ENCODE results near the gene OLFML2A.

The OLFML2A gene

DNA sequence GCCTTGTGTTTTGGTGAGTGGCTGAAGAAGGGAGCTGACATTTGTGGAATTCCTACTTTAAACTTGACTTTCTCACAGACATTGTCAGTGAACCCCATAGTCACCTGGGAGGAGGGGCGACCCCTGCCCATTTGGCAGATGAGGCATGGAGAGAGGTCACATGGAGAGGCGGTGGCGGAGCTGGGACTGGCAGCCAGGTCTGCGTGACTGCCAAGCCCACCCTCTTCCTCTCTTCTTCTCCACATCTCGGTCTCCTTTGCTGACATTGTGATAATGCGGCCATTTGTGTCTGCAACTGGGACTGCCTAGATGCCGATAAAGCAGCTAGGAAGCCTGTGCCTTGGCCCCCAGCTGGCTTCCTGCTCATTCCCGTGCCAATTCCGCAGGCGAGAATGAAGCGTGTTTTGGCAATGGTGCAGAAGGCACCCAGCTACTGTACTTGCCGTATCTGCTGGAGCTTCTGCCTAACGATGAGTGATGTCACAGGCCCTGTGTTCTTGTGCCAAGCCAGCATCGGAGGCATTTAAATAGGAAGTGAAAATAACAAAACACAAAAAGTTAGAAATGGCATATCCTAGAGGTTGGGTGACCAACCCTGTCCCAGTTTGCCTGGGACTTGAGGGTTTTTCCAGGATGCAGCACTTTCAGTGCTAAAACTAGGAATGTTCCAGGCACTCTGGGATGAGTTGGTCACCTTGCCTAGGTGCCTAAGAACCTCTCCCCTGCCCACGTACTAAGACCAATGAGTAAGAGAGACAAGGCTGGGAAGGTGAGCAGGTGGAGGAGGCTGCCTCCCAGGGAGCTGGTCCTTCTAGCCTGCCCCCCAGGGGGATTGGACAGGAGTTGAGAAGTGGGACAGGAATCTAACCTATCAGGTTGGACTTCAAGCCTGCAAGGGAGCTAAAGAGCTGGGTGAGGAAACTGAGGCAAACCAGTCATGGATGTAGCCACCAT, 23.6 kb downstream of the OLFML2A start:
- peak; percentile 70 to 85 (median 76) for DNase-seq

DNA sequence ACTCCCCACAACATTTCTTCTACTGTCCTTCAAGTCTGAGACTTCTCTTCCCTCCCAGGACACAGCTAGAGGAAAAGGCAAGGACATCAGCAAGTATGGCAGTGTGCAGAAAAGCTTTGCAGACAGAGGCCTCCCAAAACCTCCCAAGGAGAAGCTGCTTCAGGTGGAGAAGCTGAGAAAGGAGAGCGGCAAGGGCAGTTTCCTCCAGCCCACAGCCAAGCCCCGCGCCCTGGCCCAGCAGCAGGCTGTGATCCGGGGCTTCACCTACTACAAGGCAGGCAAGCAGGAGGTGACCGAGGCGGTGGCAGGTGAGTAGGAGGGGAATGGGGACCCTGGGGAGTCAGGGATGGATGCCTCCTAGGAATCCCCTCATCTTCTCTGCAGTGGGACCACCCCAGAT, 24.4 kb downstream of the OLFML2A start:
- no peak for DNase-seq

DNA sequence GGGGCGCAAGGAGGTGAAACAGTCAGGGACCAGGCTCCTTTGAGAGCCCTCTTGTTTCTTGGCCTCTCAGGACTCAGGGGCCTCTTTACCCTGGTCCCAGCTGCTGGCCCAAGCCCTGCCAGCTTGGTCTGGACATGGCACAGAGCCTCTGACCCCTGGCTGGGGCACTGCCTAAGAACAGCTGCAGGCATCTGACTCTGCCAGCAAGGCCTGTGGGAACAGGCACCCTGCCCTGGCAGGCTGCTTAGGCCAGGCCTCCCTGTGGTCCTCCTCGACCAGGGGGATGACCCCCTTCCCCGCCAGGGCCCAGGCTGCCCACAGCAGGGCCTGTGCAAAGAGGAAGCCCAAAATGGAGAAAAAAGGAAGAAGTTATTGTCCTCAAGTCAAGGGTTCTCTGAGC, 25.5 kb downstream of the OLFML2A start:
- DNase-seq: no peak

DNA sequence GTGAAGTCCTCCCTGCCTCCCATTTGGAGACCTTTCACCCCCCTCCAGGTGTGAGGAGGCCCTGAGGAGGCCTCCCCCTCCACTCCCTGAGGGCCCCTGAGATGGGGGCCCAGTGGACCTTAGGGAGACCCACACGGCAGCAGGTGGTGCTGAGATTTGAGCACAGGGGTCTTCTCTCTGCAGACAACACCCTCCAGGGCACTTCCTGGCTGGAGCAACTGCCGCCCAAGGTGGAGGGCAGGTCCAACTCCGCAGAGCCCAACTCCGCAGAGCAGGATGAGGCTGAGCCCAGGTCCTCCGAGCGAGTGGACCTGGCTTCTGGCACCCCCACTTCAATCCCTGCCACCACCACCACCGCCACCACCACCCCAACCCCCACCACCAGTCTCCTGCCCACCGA, 27.0 kb downstream of the OLFML2A start:
- no peak for DNase-seq

- DNase-seq: no peak
Observed at GRCh38 chr9:124805186-124805585, 28.3 kb downstream of the OLFML2A start.

- DNase-seq: no peak
Observed at GRCh38 chr9:124808246-124808956, 31.5 kb downstream of the OLFML2A start.

GRCh38 chr9:124809211-124809610, 32.3 kb downstream of the OLFML2A start:
- no peak for DNase-seq

DNA sequence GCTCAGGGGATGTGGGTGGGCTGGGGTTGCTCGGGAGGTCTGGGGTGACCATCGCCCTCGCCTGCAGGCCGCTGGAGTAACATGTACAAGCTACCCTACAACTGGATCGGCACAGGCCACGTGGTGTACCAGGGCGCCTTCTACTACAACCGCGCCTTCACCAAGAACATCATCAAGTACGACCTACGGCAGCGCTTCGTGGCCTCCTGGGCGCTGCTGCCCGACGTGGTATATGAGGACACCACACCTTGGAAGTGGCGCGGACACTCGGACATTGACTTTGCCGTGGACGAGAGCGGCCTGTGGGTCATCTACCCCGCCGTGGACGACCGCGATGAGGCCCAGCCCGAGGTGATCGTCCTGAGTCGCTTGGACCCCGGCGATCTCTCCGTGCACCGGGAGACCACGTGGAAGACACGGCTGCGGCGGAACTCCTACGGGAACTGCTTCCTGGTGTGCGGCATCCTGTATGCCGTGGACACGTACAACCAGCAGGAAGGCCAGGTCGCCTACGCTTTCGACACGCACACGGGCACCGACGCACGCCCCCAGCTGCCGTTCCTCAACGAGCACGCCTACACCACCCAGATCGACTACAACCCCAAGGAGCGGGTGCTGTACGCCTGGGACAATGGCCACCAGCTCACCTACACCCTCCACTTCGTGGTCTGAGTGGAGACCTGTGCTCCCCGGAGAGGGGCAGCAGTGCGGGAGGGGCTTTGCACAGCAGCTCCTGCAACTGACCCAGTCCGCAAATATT, 33.0 kb downstream of the OLFML2A start:
- DNase-seq: no peak

DNA sequence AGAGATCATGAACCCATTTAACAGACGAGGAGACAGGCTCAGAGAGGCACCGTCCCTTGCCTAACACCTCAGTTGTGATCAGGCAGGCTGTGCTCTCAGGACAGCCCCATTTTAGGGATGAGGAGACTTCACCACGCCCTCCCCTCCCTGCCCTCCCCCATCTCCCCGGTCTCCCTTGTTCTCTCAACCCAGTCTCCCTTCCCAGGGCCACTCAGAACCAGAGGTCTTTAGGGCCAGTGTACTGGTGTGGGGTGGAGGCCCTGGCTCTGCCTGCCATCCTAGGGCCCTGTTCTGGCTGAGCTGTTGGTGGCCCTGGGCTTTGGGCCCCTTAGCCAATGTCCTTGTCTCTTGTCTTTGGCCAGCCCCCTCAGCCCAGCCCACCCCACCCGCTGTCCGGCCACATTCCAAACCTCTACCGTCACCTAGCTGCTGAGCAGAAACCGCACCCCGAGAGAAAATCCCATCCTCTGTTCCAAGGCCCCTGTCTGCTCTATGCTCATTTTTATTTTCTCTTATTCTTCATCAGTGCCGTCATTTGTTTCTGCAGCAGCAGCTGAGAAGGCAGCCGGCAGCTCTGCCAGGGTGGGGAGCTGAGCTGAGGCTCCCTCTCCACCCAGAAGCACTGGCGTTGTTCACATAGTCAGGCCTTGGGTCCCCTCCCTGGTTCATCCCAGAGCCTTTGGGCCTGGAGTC, 33.9 kb downstream of the OLFML2A start:
- no peak for DNase-seq

- DNase-seq: peak; percentile 71 to 82 (median 73)
Observed at GRCh38 chr9:124812441-124812876, 35.5 kb downstream of the OLFML2A start.

- DNase-seq: no peak
Observed at GRCh38 chr9:124813041-124813440, 36.1 kb downstream of the OLFML2A start.

- DNase-seq: no peak
Observed at GRCh38 chr9:124813501-124814163, 36.7 kb downstream of the OLFML2A start.

GRCh38 chr9:124814164-124814535, 37.2 kb downstream of the OLFML2A start:
- DNase-seq: no peak

DNA sequence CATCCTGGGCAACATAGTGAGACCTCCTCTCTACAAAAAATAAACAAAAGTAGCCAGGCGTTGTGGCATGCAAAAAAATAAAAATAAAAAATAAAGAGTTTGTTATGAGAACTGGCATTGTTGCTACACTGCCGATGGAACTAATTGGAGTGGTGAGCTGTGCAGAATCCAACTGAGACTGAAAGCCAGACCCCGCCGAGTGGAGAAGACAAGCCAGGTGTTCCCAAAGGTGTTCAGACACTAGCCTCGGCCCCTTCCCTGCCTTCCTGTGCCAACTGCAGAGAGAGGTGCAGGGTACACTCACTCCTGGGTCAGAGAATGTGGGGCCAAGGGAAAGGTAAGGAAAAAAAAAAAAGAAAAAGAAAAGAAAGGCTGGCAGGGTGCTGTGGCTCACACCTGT, 38.7 kb downstream of the OLFML2A start:
- no peak for DNase-seq

DNA sequence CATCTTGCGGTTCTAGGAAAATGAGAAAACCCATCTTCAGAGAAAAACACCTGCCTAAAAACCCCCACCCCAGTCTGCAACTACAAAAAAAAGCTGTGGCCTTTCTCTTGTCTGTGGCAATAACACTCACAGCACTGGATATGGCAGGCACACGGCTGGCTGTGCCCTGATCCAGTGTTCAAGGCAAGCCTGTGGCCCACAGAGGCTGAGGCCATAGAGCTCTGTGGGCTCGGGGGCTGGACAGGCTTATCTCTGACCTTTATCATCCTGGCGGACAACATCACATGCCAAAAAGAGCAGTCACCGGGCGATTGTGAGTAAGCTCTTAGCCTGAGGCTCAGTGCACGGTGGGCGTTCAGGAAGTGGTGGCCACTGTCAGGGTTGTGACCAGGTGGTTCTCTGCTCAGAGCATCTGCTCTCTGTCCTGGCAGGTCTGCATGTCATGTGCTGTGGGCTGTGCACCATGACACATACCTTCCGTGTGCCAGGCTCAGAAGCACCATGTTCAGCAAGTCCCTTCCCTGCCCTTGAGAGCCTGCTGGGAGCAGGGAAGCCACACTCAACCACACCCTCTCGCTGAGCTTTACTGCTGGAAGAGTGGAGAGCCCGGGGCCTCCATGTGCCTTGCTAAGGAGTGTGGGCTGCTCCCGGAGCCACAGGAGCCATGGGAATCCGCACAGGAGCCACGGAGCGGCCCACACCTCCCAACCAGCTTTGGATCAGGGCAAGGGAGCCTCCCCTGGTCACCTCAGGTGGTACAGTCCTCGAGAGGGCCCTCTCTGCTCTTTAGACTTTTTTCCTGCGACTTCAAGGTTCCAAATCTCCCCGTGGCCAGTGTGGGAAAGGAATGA, 41.7 kb downstream of the OLFML2A start:
- peak; percentile 16 to 25 (median 21) for DNase-seq

GRCh38 chr9:124820698-124821623, 44.0 kb downstream of the OLFML2A start:
- DNase-seq: no peak

- no peak for DNase-seq
Observed at GRCh38 chr9:124828489-124829333, 51.8 kb downstream of the OLFML2A start.

- DNase-seq: no peak
Observed at GRCh38 chr9:124829334-124829669, 52.4 kb downstream of the OLFML2A start.

DNA sequence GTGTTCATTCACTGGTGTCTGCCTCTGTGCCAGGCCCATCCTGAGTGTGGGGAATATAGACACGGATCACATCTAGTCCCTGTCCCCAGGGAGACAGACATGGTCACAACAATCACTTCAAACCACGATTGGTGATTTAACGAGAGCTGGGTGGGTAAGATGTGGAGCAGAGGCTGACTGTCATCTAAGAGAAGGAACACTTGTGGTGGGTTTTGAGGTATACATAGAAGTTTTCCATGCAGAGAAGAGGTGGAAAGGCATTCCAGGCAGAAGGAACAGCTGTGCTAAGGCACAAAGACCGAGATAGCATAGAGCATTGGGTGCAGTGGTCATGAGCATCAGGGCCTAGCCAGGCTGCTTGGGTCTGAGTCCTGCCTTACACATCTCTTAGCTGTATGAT, 53.7 kb downstream of the OLFML2A start:
- no peak for DNase-seq

All from suppressor macrophage treated with lipopolysaccharide for 1 hour (primary cell).